Epithelial cell of prostate (primary cell): ENCODE results near the gene NRGN.
A peak's percentile ranks its signal among the peaks of the same experiment; 100 is the strongest.

Experiments used
- DNase-seq: peaks from one replicate; pipeline ENCODE4 v3.0.0-alpha.2; 2011; ENCODE audit warnings: low read depth, low spot score
- H3K27ac ChIP-seq: fragments of 450-650 bp; 2 replicates; pipeline ENCODE4 v1.5.1; 2017; ENCODE audit warnings: mild to moderate bottlenecking

The NRGN gene

DNA sequence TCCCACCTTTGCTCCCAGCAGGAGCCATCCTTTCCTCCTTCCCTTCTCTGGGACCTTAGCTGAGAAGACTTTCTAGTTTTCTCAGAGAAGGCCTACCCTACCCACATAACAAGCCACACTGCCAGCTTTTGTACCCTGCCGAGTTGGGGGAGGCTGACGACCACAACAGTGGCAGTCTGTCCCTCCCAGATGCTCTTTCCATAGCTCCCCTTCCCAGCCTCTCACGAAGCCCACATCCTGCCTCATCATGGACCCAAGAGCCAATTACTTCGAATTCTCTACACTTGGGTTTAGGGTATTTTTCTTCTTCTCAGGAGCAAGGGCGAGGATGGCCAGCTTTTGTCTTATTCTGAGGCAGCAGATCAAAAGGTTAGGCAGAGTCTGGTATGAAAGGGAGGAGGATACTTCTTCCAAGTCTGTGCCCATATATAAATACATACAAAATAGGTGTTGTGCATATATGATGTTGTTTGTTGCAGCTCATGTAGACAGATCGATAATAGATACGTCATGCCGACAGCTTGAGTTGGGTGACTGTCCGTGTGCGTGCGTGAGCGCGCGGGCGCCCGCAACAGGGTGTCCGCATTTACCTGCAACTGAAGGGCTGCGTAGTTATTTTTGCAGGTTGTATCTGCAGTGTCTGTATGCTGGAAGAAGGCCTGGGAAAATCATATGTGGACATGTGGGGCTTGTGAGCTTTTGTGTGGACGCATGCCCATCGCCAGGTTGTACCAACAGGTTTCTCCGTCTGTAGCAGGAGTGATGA lies 846 bp upstream of the NRGN start:
- no peak overlapping the region for H3K27ac ChIP-seq
- DNase-seq, result no peak

DNA sequence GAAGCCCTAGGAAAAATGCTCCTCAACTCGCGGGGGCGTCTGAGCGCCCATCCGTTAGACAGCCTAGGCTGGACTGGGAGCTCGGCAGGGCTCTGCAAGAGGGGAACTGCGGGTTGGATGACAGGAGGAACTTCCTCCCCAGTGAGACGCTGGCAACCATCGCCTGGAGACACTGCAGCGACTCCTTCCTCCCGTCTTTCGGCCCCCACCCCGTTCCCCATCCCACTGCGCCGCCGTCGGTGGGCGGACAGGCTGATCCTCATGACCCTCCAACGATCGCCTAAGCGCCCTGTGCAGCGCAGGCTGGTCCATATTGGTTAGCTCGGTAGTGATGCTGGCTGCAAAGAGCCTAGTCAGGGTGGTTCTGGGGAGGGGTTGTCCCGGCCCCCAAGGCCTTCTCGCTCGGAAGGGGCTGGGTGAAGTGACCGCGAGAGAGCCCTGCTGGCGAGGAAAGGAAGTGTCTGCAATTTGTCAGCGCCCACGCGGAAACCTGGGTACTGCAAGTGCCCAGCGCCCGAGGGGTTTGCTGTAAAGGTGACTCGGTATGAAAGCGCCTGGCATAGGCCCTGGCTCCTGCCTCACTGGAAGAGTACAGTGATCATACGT lies 638 bp downstream of the NRGN start:
- DNase-seq, result no peak

DNA sequence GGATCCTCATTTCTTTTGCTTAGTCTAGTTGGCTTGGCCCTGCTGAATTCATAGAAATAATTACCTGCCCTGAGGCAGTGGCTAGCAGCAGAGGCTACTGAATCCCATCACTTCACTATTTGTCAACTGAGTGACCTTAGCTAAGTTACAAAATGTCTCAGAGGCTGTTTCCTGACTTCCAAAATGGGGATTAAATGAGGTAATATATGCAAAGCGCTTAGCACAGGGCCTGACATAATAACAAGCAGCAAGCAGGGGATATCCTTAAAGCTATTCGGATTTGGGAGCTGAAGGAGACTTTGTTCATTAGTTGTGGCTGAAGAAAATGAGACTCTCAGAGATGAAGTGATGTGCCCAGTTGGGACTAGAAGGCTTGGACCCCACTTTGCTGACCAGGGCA lies 2.8 kb downstream of the NRGN start:
- no peak overlapping the region for H3K27ac ChIP-seq
- no peak for DNase-seq

More for the DNA sequence above, 638 bp downstream of the NRGN start:
- no peak overlapping the region for H3K27ac ChIP-seq

DNA sequence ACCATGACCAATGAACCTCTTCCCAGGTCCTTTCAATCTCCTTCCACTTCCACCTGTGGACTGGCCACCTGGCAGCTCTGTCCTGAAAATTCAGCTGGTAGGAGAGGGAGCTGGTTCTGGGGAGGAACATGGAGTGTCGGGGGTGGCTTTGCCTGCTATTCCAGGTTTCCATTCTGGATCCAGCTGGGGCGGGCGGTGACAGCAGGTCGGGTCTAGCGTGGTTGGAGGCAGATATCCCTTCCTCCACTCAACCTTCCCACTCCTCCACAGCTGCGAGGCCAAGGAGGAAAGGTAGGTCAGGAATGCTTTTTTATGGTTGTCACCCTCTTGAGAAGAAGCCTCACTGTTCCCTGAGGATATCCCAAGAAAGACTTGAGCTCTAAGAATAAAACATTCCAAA lies 3.3 kb downstream of the NRGN start:
- no peak overlapping the region for H3K27ac ChIP-seq

DNA sequence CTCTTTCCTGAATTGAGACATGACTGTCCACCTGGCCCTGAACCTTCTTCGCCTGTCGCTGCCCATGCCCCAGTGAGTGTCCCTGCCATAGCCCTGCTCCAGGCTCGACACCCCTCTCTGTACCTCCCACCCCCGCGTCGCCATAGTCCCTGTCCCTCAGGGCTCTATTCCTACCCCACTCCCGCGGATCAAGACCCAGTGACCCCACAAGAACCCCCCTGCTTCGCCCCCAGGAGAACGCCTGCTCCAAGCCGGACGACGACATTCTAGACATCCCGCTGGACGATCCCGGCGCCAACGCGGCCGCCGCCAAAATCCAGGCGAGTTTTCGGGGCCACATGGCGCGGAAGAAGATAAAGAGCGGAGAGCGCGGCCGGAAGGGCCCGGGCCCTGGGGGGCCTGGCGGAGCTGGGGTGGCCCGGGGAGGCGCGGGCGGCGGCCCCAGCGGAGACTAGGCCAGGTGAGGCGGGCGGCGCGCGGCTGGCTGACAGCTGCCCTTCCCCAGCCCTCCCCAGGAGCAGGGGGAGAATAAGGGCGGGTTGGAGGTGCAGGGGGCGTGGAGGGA lies 5.6 kb downstream of the NRGN start:
- no peak overlapping the region for H3K27ac ChIP-seq
- no peak for DNase-seq

More for the DNA sequence above, 3.3 kb downstream of the NRGN start:
- DNase-seq, result no peak

DNA sequence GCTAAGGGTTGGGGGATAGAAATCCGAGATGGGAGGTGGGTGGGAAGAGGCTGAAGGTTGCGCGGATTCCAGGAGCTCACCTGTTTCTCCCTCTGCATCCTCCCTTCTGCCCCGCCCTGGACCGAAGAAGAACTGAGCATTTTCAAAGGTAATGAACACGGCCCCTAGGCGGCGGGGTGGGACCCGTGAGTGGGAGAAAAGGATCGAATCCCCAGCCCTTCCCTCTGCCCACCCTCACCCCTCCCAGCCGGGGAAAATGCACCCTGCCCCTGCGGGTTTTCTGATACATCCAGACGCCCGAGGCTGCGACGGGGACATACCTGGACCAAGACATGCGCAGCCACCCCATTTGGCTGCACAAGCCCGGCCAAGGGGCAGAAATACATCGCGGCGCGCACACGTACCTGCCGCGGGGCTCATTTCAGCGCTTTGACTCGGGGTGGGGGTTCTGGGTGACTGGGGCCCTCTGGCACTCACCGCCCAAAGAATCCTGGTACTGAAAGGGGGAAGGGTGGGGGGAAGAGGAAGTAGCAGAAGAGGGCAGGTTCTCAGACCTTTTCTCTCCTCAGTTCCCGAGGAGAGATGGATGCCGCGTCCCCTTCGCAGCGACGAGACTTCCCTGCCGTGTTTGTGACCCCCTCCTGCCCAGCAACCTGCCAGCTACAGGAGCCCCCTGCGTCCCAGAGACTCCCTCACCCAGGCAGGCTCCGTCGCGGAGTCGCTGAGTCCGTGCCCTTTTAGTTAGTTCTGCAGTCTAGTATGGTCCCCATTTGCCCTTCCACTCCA lies 6.3 kb downstream of the NRGN start:
- no peak for DNase-seq
- H3K27ac ChIP-seq, result peak overlapping the region; percentile 89

DNA sequence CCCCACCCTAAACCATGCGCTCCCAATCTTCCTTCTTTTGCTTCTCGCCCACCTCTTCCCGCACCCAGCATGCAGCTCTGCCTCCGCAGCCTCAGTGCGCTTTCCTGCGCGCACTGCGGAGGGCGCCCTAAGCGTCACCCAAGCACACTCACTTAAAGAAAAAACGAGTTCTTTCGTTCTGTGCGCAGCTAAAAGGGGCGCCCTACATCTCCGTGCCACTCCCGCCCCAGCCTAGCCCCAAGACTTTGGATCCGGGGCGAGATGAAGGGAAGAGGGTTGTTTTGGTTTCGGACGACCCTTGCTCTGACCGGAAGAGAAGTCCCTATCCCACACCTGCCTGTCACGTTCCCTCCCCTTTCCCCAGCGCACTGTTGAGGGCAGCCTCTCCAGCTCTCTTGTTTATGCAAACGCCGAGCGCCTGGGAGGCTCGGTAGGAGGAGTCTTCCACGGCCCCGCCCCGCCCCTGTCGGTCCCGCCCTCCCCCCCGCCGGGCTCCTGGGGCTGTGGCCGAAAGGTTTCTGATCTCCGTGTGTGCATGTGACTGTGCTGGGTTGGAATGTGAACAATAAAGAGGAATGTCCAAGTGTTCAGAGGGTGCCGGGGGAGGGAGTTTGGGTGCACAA lies 7.0 kb downstream of the NRGN start:
- peak; percentile 27 for DNase-seq
- H3K27ac ChIP-seq, result peak overlapping the region; percentile 89

DNA sequence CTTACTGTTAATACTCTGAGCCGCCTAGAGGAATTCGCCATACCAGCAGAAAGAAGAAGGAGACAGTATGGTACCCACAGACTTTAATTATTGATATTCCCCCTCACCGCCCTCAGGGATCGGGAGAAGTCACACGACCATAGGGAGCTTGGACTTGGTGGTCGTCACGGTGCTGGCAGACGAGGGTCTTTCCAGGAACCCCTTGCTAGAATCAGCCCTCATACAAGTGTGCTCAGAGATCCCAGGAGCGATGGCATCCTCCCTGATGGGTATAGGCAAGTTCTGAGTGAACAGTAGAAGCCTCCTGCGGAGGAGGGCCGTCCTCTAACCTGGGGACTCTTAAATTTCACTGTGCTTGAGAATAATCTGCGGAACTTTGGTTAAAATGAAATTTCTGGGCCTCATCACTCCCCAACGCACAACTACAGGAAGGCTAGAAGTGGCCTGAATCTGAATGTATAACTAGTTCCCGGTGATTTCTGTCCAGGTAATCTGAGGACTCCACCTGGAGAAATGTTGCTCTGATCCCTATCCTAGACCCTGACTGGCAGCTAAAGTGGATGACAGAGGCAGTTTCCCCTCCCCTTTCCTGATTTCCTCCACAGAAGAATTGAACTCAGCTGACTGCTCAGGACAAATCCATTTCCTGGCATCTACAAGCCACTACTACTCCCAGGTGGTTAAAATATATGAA lies 7.8 kb downstream of the NRGN start:
- no peak for DNase-seq
- peak overlapping the region; percentile 89 for H3K27ac ChIP-seq

DNA sequence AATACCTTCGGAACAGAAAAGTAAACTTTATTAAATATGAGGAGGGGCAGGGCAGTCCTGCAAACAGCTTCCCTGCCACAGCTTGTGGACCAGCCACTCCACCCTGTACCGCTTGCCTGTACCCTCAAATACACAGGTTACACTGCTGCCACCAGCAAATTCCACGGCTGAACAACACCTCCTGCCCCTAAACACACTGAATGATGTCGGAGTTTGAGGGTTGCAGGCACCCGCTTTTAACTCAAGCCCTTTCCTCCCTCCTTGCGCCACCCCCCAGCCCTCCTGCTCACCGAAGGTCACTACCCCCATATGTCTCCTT lies 8.3 kb downstream of the NRGN start:
- peak overlapping the region; percentile 89 for H3K27ac ChIP-seq
- DNase-seq, result no peak

DNA sequence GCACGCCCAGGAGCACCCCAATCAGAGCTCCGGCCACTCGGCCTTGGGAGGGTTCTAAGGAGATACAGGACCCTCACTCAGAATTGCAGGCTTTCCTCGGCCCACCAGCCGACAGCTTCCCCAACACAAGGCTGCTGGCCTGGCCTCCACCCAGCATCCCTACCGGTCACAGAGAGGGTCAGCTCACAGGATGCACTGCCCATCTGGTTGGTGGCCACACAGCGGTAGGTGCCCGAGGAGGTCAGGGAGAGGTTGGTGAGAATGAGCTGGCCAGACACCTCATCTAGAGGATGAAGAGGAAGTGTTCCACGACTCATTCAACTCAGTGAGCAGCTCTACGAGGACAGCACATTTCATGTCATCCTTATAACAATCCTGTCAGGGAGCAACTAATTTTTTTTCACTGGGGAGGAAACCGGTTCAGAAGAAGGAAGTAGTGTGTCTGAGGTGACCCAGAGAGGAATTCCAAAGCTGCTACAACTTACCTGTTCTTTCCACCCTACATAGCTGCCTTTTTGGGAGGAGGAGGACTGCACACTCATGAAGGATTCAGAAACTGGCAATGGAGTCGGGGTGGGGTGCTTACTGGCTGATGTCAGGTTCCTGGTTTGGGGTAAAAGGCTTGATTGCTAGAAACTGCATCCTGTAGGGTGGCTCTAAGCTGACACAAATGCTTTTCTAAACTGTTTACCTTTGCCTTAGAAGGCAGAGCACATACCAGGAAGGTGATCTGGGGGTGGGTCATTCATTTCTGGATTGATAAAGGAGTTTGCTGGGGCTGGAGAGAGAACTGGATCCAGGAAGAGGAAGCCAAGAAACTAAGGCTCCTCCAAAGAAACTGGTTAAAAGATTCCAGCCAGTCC lies 9.0 kb downstream of the NRGN start:
- peak overlapping the region; percentile 89 for H3K27ac ChIP-seq
- DNase-seq, result peak; percentile 37

DNA sequence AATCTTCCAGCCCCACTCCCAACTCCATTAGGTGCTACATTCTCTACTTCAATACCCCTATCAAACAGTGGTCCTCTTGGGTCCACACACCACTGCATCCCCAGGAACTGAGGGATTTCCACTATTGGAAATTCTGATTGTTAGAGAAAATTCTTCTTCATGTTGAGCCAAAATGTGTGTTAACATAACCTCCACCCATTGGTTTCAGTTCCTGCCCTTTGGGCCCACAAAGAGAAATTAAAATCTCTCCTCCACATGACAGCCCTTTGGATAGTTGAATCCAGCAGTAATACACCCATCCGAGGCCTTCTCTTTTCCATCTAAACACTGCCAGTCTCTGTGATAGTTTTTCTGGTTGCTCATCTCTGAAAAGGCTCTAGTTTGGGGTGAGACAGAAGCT lies 10.2 kb downstream of the NRGN start:
- H3K27ac ChIP-seq, result peak overlapping the region; percentile 89
- no peak for DNase-seq

DNA sequence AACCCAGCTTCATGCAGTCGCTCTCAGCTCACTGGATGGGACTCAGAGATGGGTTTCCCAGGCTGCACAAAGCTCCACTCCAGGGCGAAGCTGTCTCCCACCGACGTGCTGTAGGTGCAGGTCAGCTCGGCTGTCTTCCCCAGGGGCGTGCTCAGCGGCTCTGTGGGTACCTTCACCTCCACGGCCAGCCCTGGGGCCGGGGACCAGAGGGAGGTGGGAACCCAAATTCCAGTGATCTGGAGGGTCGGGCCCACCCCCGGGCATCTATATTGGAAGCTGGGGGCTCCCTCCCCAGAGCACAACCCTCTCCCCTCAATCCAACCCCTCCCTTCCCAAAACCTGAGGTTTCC lies 11.6 kb downstream of the NRGN start:
- no peak for DNase-seq
- no peak overlapping the region for H3K27ac ChIP-seq

DNA sequence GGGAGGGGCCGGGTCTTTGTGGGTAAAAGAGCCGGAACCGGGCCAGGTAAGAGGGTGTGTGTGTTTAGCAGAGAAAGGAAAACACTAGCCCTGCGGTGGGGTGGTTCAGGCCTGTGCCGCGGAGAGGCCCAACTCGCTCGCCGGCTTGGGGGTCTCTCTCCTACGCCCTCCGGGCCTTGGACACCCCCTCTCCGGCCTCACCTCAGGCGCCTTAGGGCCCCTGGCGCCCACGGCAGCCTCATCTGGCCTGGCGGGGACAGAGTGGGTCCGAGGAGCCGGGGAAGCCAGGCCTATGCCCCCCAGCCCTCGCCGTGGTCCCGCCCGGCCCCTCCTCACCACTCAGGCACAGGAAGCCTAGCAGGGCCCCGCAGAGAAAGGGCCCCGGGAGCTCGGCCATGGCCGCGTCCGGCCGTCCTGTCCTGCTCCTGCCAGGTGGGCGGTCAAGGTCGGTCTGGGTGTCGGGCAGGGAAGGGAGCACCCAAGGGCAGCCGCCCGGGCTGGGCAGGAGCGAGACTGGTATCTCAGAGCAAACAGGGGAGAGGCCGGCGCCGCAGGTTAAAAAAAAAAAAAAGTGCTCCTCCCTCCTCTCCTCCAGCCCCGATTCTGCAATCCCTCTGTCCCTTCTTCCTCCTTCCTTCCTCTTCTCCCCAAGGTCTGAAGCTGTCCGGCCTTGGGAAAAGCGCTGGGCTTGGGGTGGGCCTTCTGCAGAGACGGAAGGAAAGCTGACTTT lies 12.2 kb downstream of the NRGN start, which contains the start of gene VSIG2:
VSIG2 (minus strand) TSS at position 515 of the 730 bp plus-strand sequence; CDS start at position 397, 118 bp downstream.
- no peak for DNase-seq
- no peak within 1 kb of the TSS for H3K27ac ChIP-seq

DNA sequence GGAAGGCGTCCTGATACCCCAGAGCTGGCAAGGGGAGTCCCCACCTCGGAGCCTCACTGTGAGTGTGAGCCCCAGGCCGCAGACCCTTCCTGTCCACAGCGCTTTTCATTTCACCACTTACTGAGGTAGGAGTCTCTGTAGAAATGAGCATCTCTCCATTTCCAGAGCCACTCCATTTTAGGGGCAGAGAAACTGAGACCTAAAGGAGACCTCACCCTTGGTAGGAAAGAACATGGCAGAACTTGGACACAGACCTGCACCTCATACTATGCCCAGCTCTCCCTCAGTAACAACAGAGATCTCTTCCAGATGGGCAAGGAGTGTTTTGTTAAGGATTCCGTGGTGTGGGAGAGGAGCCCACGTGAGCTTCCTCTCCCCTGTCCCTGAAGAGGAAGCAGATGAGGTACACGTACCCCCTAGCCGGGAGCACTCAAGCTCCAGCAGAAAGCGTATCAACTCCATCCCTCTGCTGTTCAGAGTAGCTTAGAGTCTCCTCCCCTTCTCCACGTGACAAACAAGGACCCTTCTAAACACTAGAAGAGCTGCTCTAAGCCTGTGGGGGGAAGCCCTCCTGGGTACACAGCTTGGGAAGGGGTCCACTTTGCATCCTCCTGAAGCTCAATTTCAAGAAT lies 12.8 kb downstream of the NRGN start:
- H3K27ac ChIP-seq, result no peak overlapping the region
- DNase-seq, result no peak

DNA sequence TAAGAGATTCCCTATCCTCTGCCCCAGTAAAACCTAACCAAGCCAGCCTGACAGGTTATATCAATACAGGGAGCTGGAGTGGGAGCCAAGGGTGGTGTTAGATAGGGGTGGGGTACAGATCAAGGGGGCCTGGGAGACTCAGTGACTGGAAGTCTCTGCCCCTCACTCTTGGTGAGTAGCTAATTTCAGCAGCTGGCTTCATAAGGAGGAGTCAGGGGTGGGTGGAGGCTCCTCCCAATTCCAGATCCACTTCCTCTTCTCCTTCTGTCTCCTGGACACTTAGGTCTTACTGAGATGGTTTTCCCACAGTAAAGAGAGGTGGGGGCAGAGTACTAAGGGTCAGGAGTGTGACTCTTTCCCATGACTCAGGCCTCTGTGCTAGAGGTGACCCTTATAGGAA lies 13.5 kb downstream of the NRGN start:
- H3K27ac ChIP-seq, result no peak overlapping the region
- no peak for DNase-seq

DNA sequence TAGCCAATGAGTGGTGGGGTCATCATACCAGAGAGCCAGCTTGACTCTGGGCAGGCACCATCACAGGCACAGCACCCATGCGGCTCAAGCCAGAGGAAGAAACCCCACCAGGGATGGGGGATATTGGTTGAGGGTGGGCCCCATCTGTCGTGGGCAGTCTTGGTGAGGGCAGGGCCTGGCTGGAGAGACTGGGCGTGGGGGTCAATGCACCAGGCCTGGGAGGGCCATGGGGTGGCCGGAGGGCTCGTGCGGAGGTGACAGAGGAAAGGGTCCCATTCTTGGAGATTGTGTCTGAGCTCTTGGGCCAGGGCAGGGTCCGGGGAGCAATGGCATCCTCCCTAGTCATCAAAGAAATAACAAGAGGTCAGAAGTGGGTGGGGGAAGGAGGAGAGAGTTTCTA lies 13.9 kb downstream of the NRGN start:
- H3K27ac ChIP-seq, result no peak overlapping the region

DNA sequence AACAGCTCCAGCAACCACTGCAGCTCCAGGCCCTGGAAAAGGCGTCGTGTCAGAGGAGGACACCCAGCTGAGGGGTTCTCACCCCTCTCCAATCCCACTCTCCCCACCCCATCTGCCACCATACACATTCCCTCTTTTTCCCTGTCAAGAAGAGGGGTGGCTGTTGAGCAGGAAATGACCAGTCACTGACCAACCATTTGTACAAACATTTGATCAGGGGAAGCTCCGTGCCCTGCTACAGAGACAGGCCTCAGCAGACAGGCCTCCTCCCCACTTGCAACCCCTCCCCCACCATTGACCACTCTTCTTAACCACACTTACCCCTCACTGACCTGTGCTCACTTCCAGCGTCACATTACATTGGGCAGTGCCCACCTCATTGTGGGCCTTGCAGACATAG lies 14.6 kb downstream of the NRGN start:
- no peak overlapping the region for H3K27ac ChIP-seq
- DNase-seq, result no peak

More for the DNA sequence above, 13.9 kb downstream of the NRGN start:
- DNase-seq, result no peak

DNA sequence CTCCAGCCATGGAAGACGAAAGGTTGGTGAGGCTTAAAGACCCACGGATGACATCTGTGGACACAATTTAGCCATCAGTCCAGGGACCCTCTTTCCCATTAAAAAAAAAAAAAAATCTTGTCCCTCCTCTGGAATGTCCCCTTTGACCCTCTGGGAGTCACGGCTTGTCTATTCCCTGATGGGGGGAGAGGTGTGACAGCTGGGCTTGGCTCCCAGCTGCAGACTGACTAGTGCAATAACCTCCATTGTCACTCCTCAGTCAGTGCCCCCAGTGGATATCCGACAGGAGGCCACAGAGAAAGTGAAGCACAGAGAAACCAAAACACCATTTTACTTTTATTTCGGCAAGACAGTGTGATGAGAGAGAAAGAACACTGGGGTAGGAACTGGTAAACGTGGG lies 15.0 kb downstream of the NRGN start:
- no peak overlapping the region for H3K27ac ChIP-seq
- no peak for DNase-seq
